Measurements from ENCODE around the gene TSPAN18. TPM values are rescaled to one million over a fixed set of nuclear protein-coding genes. Genes with fewer than 3 reads are reported as not detected.

The TSPAN18 gene
- total and polyA plus RNA-seq, 2 experiments from 2014 or later = 6.0 to 10.6 TPM

DNA sequence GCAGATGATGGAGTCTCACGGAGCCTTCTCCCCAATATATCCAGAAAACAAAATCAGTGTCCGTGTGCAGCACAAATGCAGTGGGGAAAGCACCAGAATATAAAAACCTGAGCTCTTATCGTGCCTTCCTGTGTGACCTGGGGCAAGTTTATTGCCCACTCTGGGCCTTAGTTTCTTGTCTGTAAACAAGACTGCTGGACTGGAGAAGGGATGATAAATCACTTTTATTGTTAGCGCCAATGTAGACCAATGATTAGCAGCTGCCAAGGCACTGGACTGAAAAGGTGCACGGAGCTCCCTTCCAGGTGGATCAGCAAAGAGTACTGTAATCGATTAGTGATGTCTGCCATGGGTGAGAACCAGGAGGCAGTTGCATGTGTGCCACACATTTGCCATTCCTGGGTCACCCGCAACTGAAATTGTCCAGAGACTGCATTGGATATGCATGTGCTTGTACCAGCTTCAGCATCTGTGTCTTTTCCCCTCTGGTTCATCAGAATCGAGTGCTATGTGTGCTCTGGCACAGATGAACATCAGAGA lies 89.2 kb downstream of the TSPAN18 start:
- Mint-ChIP-seq H3K4me1 (peaks cover 10% of the 10 kb centered on the region; the same call in 2 of the 3 replicates), H3K27me3 (ENCODE audit: insufficient read depth, low read depth, poor library complexity) (peaks cover 10% of the 10 kb centered on the region), H3K27ac (no peak overlapping the region), H3K4me3 (no peak overlapping the region), H3K36me3 (ENCODE audit: low read depth) (peaks cover 11% of the 10 kb centered on the region), H3K9me3 (peaks cover 7% of the 10 kb centered on the region; the same call in 1 of the 3 replicates)
- Histone ChIP-seq H3K36me3 (ENCODE audit: insufficient read depth) (no peaks in the 10 kb centered on the region), H2AFZ (no peak overlapping the region), H4K20me1 (replicated peaks; ENCODE audit: insufficient read depth) (no peaks in the 10 kb centered on the region), H3K9me2 (ENCODE audit: insufficient read depth) (no peaks in the 10 kb centered on the region), H3K4me2 (no peak overlapping the region), H3K4me3 (no peak overlapping the region), H3F3A (replicated peaks; ENCODE audit: low read depth) (no peaks in the 10 kb centered on the region), H3K27me3 (ENCODE audit: insufficient read depth) (no peaks in the 10 kb centered on the region), H3K79me2 (replicated peaks; ENCODE audit: insufficient read depth) (no peaks in the 10 kb centered on the region; the same call in 1 of the 2 replicates), H3K4me1 (ENCODE audit: insufficient read depth) (no peaks in the 10 kb centered on the region), H3K27ac (ENCODE audit: low read depth) (no peak overlapping the region)
- TF ChIP-seq STAT1 (IDR thresholded peaks at IDR 0.05; ENCODE audit: unreplicated experiment) = no peak
- TF ChIP-seq, protein P1, sequence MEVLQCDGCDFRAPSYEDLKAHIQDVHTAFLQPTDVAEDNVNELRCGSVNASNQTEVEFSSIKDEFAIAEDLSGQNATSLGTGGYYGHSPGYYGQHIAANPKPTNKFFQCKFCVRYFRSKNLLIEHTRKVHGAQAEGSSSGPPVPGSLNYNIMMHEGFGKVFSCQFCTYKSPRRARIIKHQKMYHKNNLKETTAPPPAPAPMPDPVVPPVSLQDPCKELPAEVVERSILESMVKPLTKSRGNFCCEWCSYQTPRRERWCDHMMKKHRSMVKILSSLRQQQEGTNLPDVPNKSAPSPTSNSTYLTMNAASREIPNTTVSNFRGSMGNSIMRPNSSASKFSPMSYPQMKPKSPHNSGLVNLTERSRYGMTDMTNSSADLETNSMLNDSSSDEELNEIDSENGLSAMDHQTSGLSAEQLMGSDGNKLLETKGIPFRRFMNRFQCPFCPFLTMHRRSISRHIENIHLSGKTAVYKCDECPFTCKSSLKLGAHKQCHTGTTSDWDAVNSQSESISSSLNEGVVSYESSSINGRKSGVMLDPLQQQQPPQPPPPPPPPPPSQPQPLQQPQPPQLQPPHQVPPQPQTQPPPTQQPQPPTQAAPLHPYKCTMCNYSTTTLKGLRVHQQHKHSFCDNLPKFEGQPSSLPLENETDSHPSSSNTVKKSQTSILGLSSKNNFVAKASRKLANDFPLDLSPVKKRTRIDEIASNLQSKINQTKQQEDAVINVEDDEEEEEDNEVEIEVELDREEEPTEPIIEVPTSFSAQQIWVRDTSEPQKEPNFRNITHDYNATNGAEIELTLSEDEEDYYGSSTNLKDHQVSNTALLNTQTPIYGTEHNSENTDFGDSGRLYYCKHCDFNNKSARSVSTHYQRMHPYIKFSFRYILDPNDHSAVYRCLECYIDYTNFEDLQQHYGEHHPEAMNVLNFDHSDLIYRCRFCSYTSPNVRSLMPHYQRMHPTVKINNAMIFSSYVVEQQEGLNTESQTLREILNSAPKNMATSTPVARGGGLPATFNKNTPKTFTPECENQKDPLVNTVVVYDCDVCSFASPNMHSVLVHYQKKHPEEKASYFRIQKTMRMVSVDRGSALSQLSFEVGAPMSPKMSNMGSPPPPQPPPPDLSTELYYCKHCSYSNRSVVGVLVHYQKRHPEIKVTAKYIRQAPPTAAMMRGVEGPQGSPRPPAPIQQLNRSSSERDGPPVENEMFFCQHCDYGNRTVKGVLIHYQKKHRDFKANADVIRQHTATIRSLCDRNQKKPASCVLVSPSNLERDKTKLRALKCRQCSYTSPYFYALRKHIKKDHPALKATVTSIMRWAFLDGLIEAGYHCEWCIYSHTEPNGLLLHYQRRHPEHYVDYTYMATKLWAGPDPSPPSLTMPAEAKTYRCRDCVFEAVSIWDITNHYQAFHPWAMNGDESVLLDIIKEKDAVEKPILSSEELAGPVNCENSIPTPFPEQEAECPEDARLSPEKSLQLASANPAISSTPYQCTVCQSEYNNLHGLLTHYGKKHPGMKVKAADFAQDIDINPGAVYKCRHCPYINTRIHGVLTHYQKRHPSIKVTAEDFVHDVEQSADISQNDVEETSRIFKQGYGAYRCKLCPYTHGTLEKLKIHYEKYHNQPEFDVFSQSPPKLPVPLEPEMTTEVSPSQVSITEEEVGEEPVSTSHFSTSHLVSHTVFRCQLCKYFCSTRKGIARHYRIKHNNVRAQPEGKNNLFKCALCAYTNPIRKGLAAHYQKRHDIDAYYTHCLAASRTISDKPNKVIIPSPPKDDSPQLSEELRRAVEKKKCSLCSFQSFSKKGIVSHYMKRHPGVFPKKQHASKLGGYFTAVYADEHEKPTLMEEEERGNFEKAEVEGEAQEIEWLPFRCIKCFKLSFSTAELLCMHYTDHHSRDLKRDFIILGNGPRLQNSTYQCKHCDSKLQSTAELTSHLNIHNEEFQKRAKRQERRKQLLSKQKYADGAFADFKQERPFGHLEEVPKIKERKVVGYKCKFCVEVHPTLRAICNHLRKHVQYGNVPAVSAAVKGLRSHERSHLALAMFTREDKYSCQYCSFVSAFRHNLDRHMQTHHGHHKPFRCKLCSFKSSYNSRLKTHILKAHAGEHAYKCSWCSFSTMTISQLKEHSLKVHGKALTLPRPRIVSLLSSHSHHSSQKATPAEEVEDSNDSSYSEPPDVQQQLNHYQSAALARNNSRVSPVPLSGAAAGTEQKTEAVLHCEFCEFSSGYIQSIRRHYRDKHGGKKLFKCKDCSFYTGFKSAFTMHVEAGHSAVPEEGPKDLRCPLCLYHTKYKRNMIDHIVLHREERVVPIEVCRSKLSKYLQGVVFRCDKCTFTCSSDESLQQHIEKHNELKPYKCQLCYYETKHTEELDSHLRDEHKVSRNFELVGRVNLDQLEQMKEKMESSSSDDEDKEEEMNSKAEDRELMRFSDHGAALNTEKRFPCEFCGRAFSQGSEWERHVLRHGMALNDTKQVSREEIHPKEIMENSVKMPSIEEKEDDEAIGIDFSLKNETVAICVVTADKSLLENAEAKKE (CRISPR knock-in tag; IDR thresholded peaks at IDR 0.05) = no peak
- no peak for ATAC-seq
- DNase-seq (ENCODE audit: low spot score) = no peak

DNA sequence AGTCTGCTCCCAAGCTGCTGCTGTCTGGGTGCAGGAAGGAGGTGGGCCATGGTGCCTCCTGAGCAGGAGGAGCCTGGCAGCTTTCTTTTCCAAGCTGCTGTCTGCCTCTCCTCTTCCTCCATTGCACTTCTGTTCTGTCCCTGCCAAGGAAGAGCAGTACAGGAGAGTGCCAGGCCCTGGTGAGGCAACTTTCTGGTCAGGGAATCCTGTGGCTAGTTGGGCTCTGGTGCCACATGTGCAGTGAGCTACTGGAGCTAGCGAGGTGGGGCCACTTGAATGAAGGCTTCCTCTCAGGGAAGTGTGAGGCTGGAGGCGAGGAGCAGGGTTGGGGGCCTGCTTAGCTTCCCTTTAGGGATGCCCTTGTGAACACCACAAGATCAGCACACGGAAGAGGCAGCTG lies 90.0 kb downstream of the TSPAN18 start:
- DNase-seq (ENCODE audit: low spot score) (no peak), ATAC-seq (no peak)
- peaks cover 10% of the 10 kb centered on the region; the same call in 2 of the 3 replicates for H3K4me1 Mint-ChIP-seq
- H2AFZ ChIP-seq = no peak overlapping the region
- no peaks in the 10 kb centered on the region for H3K9me2 ChIP-seq (ENCODE audit: insufficient read depth)
- no peak overlapping the region for H3K27ac ChIP-seq (ENCODE audit: low read depth)
- H3K79me2 ChIP-seq (replicated peaks; ENCODE audit: insufficient read depth) = no peaks in the 10 kb centered on the region; the same call in 1 of the 2 replicates
- no peaks in the 10 kb centered on the region for H4K20me1 ChIP-seq (replicated peaks; ENCODE audit: insufficient read depth)
- H3K4me1 ChIP-seq (ENCODE audit: insufficient read depth) = no peaks in the 10 kb centered on the region
- peaks cover 10% of the 10 kb centered on the region for H3K27me3 Mint-ChIP-seq (ENCODE audit: insufficient read depth, low read depth, poor library complexity)
- peaks cover 10% of the 10 kb centered on the region for H3K9me3 Mint-ChIP-seq
- H3K27ac Mint-ChIP-seq = no peak overlapping the region
- H3K36me3 Mint-ChIP-seq (ENCODE audit: low read depth) = peaks cover 13% of the 10 kb centered on the region
- H3F3A ChIP-seq (replicated peaks; ENCODE audit: low read depth) = no peaks in the 10 kb centered on the region
- H3K27me3 ChIP-seq (ENCODE audit: insufficient read depth) = no peaks in the 10 kb centered on the region
- H3K4me3 ChIP-seq = no peak overlapping the region
- no peak overlapping the region for H3K4me3 Mint-ChIP-seq
- H3K4me2 ChIP-seq = no peak overlapping the region
- no peaks in the 10 kb centered on the region for H3K36me3 ChIP-seq (ENCODE audit: insufficient read depth)
- TF ChIP-seq, protein P2, sequence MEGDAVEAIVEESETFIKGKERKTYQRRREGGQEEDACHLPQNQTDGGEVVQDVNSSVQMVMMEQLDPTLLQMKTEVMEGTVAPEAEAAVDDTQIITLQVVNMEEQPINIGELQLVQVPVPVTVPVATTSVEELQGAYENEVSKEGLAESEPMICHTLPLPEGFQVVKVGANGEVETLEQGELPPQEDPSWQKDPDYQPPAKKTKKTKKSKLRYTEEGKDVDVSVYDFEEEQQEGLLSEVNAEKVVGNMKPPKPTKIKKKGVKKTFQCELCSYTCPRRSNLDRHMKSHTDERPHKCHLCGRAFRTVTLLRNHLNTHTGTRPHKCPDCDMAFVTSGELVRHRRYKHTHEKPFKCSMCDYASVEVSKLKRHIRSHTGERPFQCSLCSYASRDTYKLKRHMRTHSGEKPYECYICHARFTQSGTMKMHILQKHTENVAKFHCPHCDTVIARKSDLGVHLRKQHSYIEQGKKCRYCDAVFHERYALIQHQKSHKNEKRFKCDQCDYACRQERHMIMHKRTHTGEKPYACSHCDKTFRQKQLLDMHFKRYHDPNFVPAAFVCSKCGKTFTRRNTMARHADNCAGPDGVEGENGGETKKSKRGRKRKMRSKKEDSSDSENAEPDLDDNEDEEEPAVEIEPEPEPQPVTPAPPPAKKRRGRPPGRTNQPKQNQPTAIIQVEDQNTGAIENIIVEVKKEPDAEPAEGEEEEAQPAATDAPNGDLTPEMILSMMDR (conservative IDR thresholded peaks at IDR 0.05; ENCODE audit: low read depth in 2 of 2) = no peak
- TF ChIP-seq JUNB (IDR thresholded peaks at IDR 0.05; ENCODE audit: unreplicated experiment) = no peak
- no peak for TF ChIP-seq CREB1 (CRISPR knock-in tag; IDR thresholded peaks at IDR 0.05; ENCODE audit: low read depth)
- TF ChIP-seq POLR2AphosphoS5 (IDR thresholded peaks at IDR 0.05; ENCODE audit: low read depth) = no peak
- no peak for TF ChIP-seq EZH2phosphoT487 (IDR thresholded peaks at IDR 0.05; ENCODE audit: unreplicated experiment)
- TF ChIP-seq STAT1 (IDR thresholded peaks at IDR 0.05; ENCODE audit: unreplicated experiment) = no peak
- TF ChIP-seq, protein P3, sequence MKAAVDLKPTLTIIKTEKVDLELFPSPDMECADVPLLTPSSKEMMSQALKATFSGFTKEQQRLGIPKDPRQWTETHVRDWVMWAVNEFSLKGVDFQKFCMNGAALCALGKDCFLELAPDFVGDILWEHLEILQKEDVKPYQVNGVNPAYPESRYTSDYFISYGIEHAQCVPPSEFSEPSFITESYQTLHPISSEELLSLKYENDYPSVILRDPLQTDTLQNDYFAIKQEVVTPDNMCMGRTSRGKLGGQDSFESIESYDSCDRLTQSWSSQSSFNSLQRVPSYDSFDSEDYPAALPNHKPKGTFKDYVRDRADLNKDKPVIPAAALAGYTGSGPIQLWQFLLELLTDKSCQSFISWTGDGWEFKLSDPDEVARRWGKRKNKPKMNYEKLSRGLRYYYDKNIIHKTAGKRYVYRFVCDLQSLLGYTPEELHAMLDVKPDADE (IDR thresholded peaks at IDR 0.05) = no peak
- TF ChIP-seq, protein P4, sequence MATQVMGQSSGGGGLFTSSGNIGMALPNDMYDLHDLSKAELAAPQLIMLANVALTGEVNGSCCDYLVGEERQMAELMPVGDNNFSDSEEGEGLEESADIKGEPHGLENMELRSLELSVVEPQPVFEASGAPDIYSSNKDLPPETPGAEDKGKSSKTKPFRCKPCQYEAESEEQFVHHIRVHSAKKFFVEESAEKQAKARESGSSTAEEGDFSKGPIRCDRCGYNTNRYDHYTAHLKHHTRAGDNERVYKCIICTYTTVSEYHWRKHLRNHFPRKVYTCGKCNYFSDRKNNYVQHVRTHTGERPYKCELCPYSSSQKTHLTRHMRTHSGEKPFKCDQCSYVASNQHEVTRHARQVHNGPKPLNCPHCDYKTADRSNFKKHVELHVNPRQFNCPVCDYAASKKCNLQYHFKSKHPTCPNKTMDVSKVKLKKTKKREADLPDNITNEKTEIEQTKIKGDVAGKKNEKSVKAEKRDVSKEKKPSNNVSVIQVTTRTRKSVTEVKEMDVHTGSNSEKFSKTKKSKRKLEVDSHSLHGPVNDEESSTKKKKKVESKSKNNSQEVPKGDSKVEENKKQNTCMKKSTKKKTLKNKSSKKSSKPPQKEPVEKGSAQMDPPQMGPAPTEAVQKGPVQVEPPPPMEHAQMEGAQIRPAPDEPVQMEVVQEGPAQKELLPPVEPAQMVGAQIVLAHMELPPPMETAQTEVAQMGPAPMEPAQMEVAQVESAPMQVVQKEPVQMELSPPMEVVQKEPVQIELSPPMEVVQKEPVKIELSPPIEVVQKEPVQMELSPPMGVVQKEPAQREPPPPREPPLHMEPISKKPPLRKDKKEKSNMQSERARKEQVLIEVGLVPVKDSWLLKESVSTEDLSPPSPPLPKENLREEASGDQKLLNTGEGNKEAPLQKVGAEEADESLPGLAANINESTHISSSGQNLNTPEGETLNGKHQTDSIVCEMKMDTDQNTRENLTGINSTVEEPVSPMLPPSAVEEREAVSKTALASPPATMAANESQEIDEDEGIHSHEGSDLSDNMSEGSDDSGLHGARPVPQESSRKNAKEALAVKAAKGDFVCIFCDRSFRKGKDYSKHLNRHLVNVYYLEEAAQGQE (IDR thresholded peaks at IDR 0.05; ENCODE audit: unreplicated experiment) = no peak

All from GM23338 (cell line).